IMR-90 (cell line): ENCODE data around the gene PIK3CB. TPM values are rescaled to one million over a fixed set of nuclear protein-coding genes. Genes with fewer than 3 reads are reported as not detected.

Experiments used
- ATAC-seq: fragments of 200-7000 bp; cut with Tn5 transposase; 2 replicates; pipeline ENCODE4 v1.9.1; 2020; ENCODE audit warnings: low read depth, mild to moderate bottlenecking, moderate library complexity
- BruUV-seq: library from RNA; stranded (reverse); fragments of 400-500 nt; replicated peaks from 2 replicates; lab custom pipeline; 2021; lab: Mats Ljungman, UMichigan
- CTCF ChIA-PET: fragments of 300-600 bp; formaldehyde crosslinking; extraction: SDS; loops from one replicate; lab custom pipeline; 2021; ENCODE audit warnings: antibody characterized with exemption; lab: Yijun Ruan, JAX
- POLR2A ChIA-PET: fragments of 300-600 bp; sonication (Branson Sonifier 250); formaldehyde crosslinking; loops from one replicate; lab custom pipeline; 2022; ENCODE audit warnings: antibody characterized with exemption; ENCODE audit not compliant: unreplicated experiment; lab: Charles Lee
- DNase-seq: peaks from one replicate; pipeline ENCODE4 v3.0.0; 2013
- H2AFZ ChIP-seq: replicated peaks from 2 replicates; pipeline ENCODE3; 2013; ENCODE audit warnings: low read length, mild to moderate bottlenecking; ENCODE audit not compliant: poor library complexity
- H2AK5ac ChIP-seq: 2 replicates; pipeline ENCODE4 v1.6.1; 2013; ENCODE audit warnings: low read depth, low read length, inconsistent platforms
- H2AK9ac ChIP-seq: replicated peaks from 2 replicates; pipeline ENCODE3; 2013; ENCODE audit warnings: mild to moderate bottlenecking, low read depth, low read length, moderate library complexity; ENCODE audit not compliant: poor library complexity
- H2BK120ac ChIP-seq: 2 replicates; pipeline ENCODE4 v1.6.1; 2013; ENCODE audit warnings: low read depth, low read length, inconsistent platforms
- H2BK15ac ChIP-seq: 3 replicates; pipeline ENCODE4 v1.6.1; 2013; ENCODE audit warnings: low read depth, low read length, inconsistent platforms
- H2BK20ac ChIP-seq: 2 replicates; pipeline ENCODE4 v1.6.1; 2013; ENCODE audit warnings: low read depth, mild to moderate bottlenecking, inconsistent platforms, low read length, moderate library complexity
- H2BK5ac ChIP-seq: 2 replicates; pipeline ENCODE4 v1.6.1; 2013; ENCODE audit warnings: mild to moderate bottlenecking, low read depth, low read length, inconsistent platforms; ENCODE audit not compliant: poor library complexity, severe bottlenecking
- H3K14ac ChIP-seq: replicated peaks from 2 replicates; pipeline ENCODE4 v1.6.1; 2013; ENCODE audit warnings: low read depth, low read length, inconsistent platforms
- H3K18ac ChIP-seq: 2 replicates; pipeline ENCODE4 v1.6.1; 2013; ENCODE audit warnings: low read depth, low read length, control low read depth
- H3K23ac ChIP-seq: 2 replicates; pipeline ENCODE4 v1.6.1; 2013; ENCODE audit warnings: low read depth, low read length, inconsistent platforms
- H3K27ac ChIP-seq: 2 replicates; pipeline ENCODE4 v1.5.1; 2013; ENCODE audit warnings: mild to moderate bottlenecking, control low read depth, low read length; ENCODE audit not compliant: insufficient read depth
- H3K27me3 ChIP-seq: 2 replicates; pipeline ENCODE4 v1.6.1; 2013; ENCODE audit warnings: low read length; ENCODE audit not compliant: control insufficient read depth, insufficient read depth
- H3K36me3 ChIP-seq: 2 replicates; pipeline ENCODE4 v1.6.1; 2013; ENCODE audit warnings: low read length, mixed read lengths; ENCODE audit not compliant: control insufficient read depth, insufficient read depth
- H3K4ac ChIP-seq: 2 replicates; pipeline ENCODE4 v1.6.1; 2013; ENCODE audit warnings: low read depth, low read length, inconsistent platforms
- H3K4me1 ChIP-seq: 2 replicates; pipeline ENCODE4 v1.6.1; 2013; ENCODE audit warnings: low read length, mixed read lengths; ENCODE audit not compliant: control insufficient read depth, insufficient read depth
- H3K4me2 ChIP-seq: 2 replicates; pipeline ENCODE4 v1.6.1; 2013; ENCODE audit warnings: low read depth, mild to moderate bottlenecking, control low read depth, low read length, moderate library complexity
- H3K4me3 ChIP-seq: 2 replicates; pipeline ENCODE4 v1.5.1; 2013; ENCODE audit warnings: low read depth, mild to moderate bottlenecking, control low read depth, low read length, moderate library complexity; ENCODE audit not compliant: insufficient read depth
- H3K56ac ChIP-seq: 2 replicates; pipeline ENCODE4 v1.6.1; 2013; ENCODE audit warnings: low read length, inconsistent platforms; ENCODE audit not compliant: insufficient read depth; ENCODE audit errors: extremely low read depth
- H3K79me1 ChIP-seq, 2 experiments: 2 replicates each; pipeline ENCODE4 v1.6.1; 2013; ENCODE audit warnings: low read length in 2 of 2, inconsistent platforms in 1 of 2, low read depth in 1 of 2
- H3K9ac ChIP-seq: 2 replicates; pipeline ENCODE4 v1.6.1; 2013; ENCODE audit warnings: low read depth, low read length, control low read depth
- H3K9me1 ChIP-seq: 2 replicates; pipeline ENCODE4 v1.6.1; 2013; ENCODE audit warnings: low read length, inconsistent platforms; ENCODE audit not compliant: insufficient read depth
- H3K9me3 ChIP-seq: 2 replicates; pipeline ENCODE4 v1.6.1; 2013; ENCODE audit warnings: low read length; ENCODE audit not compliant: control insufficient read depth, insufficient read depth
- H4K20me1 ChIP-seq: 2 replicates; pipeline ENCODE4 v1.6.1; 2013; ENCODE audit warnings: low read length, inconsistent platforms; ENCODE audit not compliant: insufficient read depth
- H4K5ac ChIP-seq: 2 replicates; pipeline ENCODE4 v1.6.1; 2013; ENCODE audit warnings: mild to moderate bottlenecking, low read depth, low read length, control low read depth
- H4K8ac ChIP-seq, 2 experiments: 2 replicates each; pipeline ENCODE4 v1.6.1; 2013; ENCODE audit warnings: low read depth in 2 of 2, low read length in 2 of 2, control low read depth in 1 of 2, inconsistent platforms in 1 of 2
- H4K91ac ChIP-seq: 2 replicates; pipeline ENCODE4 v1.6.1; 2013; ENCODE audit warnings: low read depth, low read length, inconsistent platforms; ENCODE audit not compliant: insufficient read depth
- BHLHE40 ChIP-seq: fragments of 150-350 bp; IDR thresholded peaks from 2 replicates; pipeline ENCODE4 v1.6.1; 2016; ENCODE audit warnings: mild to moderate bottlenecking, low read depth, low read length
- CEBPB ChIP-seq: IDR thresholded peaks from 2 replicates; pipeline ENCODE4 v1.6.1; 2012; ENCODE audit warnings: low read depth, low read length, improper control_type of control experiment
- CHD1 ChIP-seq: IDR thresholded peaks from 2 replicates; pipeline ENCODE4 v1.6.1; 2012; ENCODE audit warnings: low read depth, low read length, improper control_type of control experiment
- FOS ChIP-seq: fragments of 150-350 bp; IDR thresholded peaks from 2 replicates; pipeline ENCODE4 v1.6.1; 2016; ENCODE audit warnings: low read depth, low read length
- MAFK ChIP-seq: IDR thresholded peaks from 2 replicates; pipeline ENCODE4 v1.6.1; 2012; ENCODE audit warnings: low read depth, low read length, improper control_type of control experiment
- MAZ ChIP-seq: IDR thresholded peaks from 2 replicates; pipeline ENCODE4 v1.6.1; 2012; ENCODE audit warnings: low read depth, mild to moderate bottlenecking, low read length, improper control_type of control experiment, moderate library complexity, borderline replicate concordance
- MXI1 ChIP-seq: IDR thresholded peaks from 2 replicates; pipeline ENCODE4 v1.6.1; 2012; ENCODE audit warnings: low read depth, mild to moderate bottlenecking, low read length, moderate library complexity, borderline replicate concordance
- NFE2L2 ChIP-seq: fragments of 150-350 bp; IDR thresholded peaks from 2 replicates; pipeline ENCODE4 v1.6.1; 2016; ENCODE audit warnings: low read depth, mild to moderate bottlenecking, low read length
- POLR2A ChIP-seq: IDR thresholded peaks from 2 replicates; pipeline ENCODE4 v1.6.1; 2012; ENCODE audit warnings: mild to moderate bottlenecking, low read depth, low read length
- RAD21 ChIP-seq: IDR thresholded peaks from 2 replicates; pipeline ENCODE4 v1.6.1; 2012; ENCODE audit warnings: low read length, improper control_type of control experiment
- RFX5 ChIP-seq: IDR thresholded peaks from 2 replicates; pipeline ENCODE4 v1.8.0; 2012; ENCODE audit warnings: low read depth, mild to moderate bottlenecking, low read length, moderate library complexity
- WGBS, 2 experiments: methylation state at CpG; one replicate each; pipeline versions ENCODE4 v1.1.5 to v1.1.7; 2013; ENCODE audit warnings: missing lambda C conversion rate in 2 of 2; ENCODE audit not compliant: insufficient read length in 1 of 2; ENCODE audit errors: extremely low coverage in 2 of 2; 5-methylcytosine and 5-hydroxymethylcytosine counted together
- dilution Hi-C: fragments of 300-500 bp; cut with HindIII; formaldehyde crosslinking; loops from one replicate; pipeline ENCODE4 v1.14.3; 2018; ENCODE audit warnings: low sequenced_read_pairs; ENCODE audit not compliant: unreplicated experiment
- in situ Hi-C: fragments of 300-500 bp; cut with MboI; formaldehyde crosslinking; loops from 3 replicates; pipeline ENCODE4 v1.14.3; 2019; ENCODE audit warnings: low sequenced_read_pairs, inconsistent platforms, mixed read lengths
- intact Hi-C: fragments of 100-400 bp; cut with micrococcal nuclease; formaldehyde crosslinking; loops from 2 replicates; pipeline ENCODE4 v1.10.0; 2022
- polyA plus RNA-seq, 3 experiments: library from polyadenylated mRNA; depleted of rRNA; stranded (reverse); fragments of >200 nt; gene quantifications; 2 replicates each; pipeline ENCODE4 v1.2.3, GENCODE V29; 2012; ENCODE audit warnings: low replicate concordance in 1 of 3
- total RNA-seq: library from RNA; depleted of rRNA; stranded (reverse); fragments of >200 nt; gene quantifications from 2 replicates; pipeline ENCODE4 v1.2.3, GENCODE V29; 2012
- TF ChIP-seq, protein P1 (sequence below): fragments of 150-350 bp; IDR thresholded peaks from 2 replicates; pipeline ENCODE4 v1.6.1; 2016; ENCODE audit warnings: low read depth, mild to moderate bottlenecking, low read length, moderate library complexity, borderline replicate concordance

Gene PIK3CB
- total and polyA plus RNA-seq, 2 of the 4 experiments (the other 2 are of a cell fraction): 6.3 to 6.8 TPM

DNA sequence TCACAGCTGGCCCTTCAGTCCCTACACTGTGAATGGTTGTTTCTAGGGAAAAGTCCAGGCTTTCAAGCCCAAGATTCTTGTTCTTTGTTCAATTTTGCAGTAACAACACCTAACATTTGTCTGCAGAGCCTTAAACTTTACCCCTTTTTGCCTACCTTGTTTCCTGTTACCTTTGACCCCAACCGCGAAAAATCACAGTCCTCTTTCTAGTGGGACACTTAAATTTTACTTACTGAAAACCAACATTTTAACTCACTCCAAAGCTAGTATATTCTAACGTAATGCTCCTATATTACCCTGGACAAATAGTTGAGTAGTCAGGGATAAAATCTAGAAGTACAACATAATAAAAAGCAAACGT lies 649 bp upstream of the PIK3CB start:
- in situ Hi-C loops (no loop called here), dilution Hi-C loops (no loop called here), intact Hi-C loops (loop anchor here (10.0 kb wide), 2 partner anchors 141 to 241 kb away; partner anchors contain the start of gene CEP70)
- peak overlapping the region; percentile 87 for H2BK120ac ChIP-seq
- H3K79me1 ChIP-seq: peaks cover 15 to 33% of the 10 kb centered on the region in 2 experiments
- peak overlapping the region; percentile 94 to 95 for H4K8ac ChIP-seq
- H4K20me1 ChIP-seq: no peaks in the 10 kb centered on the region; the same call in 1 of the 2 replicates
- H3K56ac ChIP-seq: peak overlapping the region; percentile 98; the same call in 1 of the 2 replicates
- H3K18ac ChIP-seq: peak overlapping the region; percentile 22
- peaks cover 3% of the 10 kb centered on the region; the same call in 1 of the 2 replicates for H3K9me1 ChIP-seq
- peak overlapping the region; percentile 93 for H2AK9ac ChIP-seq
- peak overlapping the region; percentile 44 for H3K4me3 ChIP-seq
- H3K4me2 ChIP-seq: peak overlapping the region; percentile 73
- peak overlapping the region; percentile 93 for H2AFZ ChIP-seq
- peak overlapping the region; percentile 98 for H3K4ac ChIP-seq
- DNase-seq (no peak), ATAC-seq (no peak)
- H4K5ac ChIP-seq: peak overlapping the region; percentile 56
- H2BK20ac ChIP-seq: no peak overlapping the region
- no peak for TF ChIP-seq BHLHE40
- no peak for TF ChIP-seq MAFK
- TF ChIP-seq MXI1: no peak
- TF ChIP-seq RAD21: no peak
- TF ChIP-seq CHD1: no peak
- no peak for TF ChIP-seq POLR2A
- no peak for TF ChIP-seq MAZ
- no peak for TF ChIP-seq FOS
- TF ChIP-seq CEBPB: no peak
- TF ChIP-seq, protein P1, sequence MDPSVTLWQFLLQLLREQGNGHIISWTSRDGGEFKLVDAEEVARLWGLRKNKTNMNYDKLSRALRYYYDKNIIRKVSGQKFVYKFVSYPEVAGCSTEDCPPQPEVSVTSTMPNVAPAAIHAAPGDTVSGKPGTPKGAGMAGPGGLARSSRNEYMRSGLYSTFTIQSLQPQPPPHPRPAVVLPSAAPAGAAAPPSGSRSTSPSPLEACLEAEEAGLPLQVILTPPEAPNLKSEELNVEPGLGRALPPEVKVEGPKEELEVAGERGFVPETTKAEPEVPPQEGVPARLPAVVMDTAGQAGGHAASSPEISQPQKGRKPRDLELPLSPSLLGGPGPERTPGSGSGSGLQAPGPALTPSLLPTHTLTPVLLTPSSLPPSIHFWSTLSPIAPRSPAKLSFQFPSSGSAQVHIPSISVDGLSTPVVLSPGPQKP: no peak
- TF ChIP-seq NFE2L2: no peak
- TF ChIP-seq RFX5: no peak
- WGBS, 2 experiments: no CpG with 5 or more reads among the region's 4 CpGs
- H3K23ac ChIP-seq: peak overlapping the region; percentile 95
- H3K4me1 ChIP-seq: peaks cover 1% of the 10 kb centered on the region; the same call in 1 of the 2 replicates
- peak overlapping the region; percentile 64 for H2BK5ac ChIP-seq
- ChIA-PET POLR2A (no interaction called here), CTCF (no interaction called here)
- H3K27ac ChIP-seq: peak overlapping the region; percentile 83
- H2AK5ac ChIP-seq: 0 out of 2 replicates have a peak overlapping the region, but pooled peaks have one; percentile 1
- H3K36me3 ChIP-seq: no peaks in the 10 kb centered on the region; the same call in 1 of the 2 replicates
- no peaks in the 10 kb centered on the region for H3K27me3 ChIP-seq
- no peaks in the 10 kb centered on the region for H3K9me3 ChIP-seq
- H3K14ac ChIP-seq: peak overlapping the region; percentile 99
- peak overlapping the region; percentile 94 for H4K91ac ChIP-seq
- peak overlapping the region; percentile 85 for H3K9ac ChIP-seq
- H2BK15ac ChIP-seq: 0 out of 3 replicates have a peak overlapping the region, but pooled peaks have one; percentile 90
- BruUV-seq: no TSS peak
